ENCODE measurements around the gene ARHGAP18. TPM values are rescaled to one million over a fixed set of nuclear protein-coding genes. Genes with fewer than 3 reads are reported as not detected.

The ARHGAP18 gene
- total RNA-seq, 1 donor from 2014 or later, result 3.9 TPM

- Histone ChIP-seq H3K79me2 (ENCODE audit: low read depth) (no peaks in the 10 kb centered on the region), H3K27ac (no peak overlapping the region), H3K36me3 (no peaks in the 10 kb centered on the region), H3K27me3 (no peaks in the 10 kb centered on the region), H3K9ac (no peak overlapping the region), H4K20me1 (ENCODE audit: low read depth) (no peaks in the 10 kb centered on the region), H3K4me2 (no peak overlapping the region), H3K4me1 (peaks cover 20% of the 10 kb centered on the region), H3K9me3 (ENCODE audit: low read depth) (no peaks in the 10 kb centered on the region), H3K4me3 (no peak overlapping the region), H3F3A (ENCODE audit: low read depth) (peaks cover 8% of the 10 kb centered on the region), H2AFZ (replicated peaks) (no peak overlapping the region)
- Mint-ChIP-seq H3K4me1 (peaks cover 20% of the 10 kb centered on the region), H3K27ac (no peak overlapping the region), H3K9me3 (no peaks in the 10 kb centered on the region), H3K27me3 (ENCODE audit: insufficient read depth, low read depth) (peaks cover 3% of the 10 kb centered on the region), H3K4me3 (no peak overlapping the region), H3K36me3 (no peaks in the 10 kb centered on the region)
- no peak for DNase-seq (ENCODE audit: low spot score)
- no peak for TF ChIP-seq EZH2phosphoT487 (IDR thresholded peaks at IDR 0.05)
- TF ChIP-seq EZH2 (IDR thresholded peaks at IDR 0.05), result no peak
- TF ChIP-seq, protein P1, sequence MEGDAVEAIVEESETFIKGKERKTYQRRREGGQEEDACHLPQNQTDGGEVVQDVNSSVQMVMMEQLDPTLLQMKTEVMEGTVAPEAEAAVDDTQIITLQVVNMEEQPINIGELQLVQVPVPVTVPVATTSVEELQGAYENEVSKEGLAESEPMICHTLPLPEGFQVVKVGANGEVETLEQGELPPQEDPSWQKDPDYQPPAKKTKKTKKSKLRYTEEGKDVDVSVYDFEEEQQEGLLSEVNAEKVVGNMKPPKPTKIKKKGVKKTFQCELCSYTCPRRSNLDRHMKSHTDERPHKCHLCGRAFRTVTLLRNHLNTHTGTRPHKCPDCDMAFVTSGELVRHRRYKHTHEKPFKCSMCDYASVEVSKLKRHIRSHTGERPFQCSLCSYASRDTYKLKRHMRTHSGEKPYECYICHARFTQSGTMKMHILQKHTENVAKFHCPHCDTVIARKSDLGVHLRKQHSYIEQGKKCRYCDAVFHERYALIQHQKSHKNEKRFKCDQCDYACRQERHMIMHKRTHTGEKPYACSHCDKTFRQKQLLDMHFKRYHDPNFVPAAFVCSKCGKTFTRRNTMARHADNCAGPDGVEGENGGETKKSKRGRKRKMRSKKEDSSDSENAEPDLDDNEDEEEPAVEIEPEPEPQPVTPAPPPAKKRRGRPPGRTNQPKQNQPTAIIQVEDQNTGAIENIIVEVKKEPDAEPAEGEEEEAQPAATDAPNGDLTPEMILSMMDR (IDR thresholded peaks at IDR 0.05), result no peak
These were observed 5.3 kb downstream of the ARHGAP18 start for GRCh38 chr6:129704708-129705107.

- Histone ChIP-seq H3K27me3 (no peaks in the 10 kb centered on the region), H3K4me3 (no peak overlapping the region), H2AFZ (replicated peaks) (no peak overlapping the region), H3K4me1 (no peaks in the 10 kb centered on the region), H3K4me2 (no peak overlapping the region), H3K9ac (no peak overlapping the region), H3K27ac (no peak overlapping the region), H3K36me3 (no peaks in the 10 kb centered on the region), H3K9me3 (ENCODE audit: low read depth) (no peaks in the 10 kb centered on the region), H3K79me2 (ENCODE audit: low read depth) (no peaks in the 10 kb centered on the region), H3F3A (ENCODE audit: low read depth) (no peaks in the 10 kb centered on the region), H4K20me1 (ENCODE audit: low read depth) (no peaks in the 10 kb centered on the region)
- TF ChIP-seq, protein P1 (IDR thresholded peaks at IDR 0.05), result no peak
- no peak for TF ChIP-seq EZH2 (IDR thresholded peaks at IDR 0.05)
- TF ChIP-seq EZH2phosphoT487 (IDR thresholded peaks at IDR 0.05), result no peak
- no peaks in the 10 kb centered on the region for H3K9me3 Mint-ChIP-seq
- no peak overlapping the region for H3K27ac Mint-ChIP-seq
- no peaks in the 10 kb centered on the region for H3K4me1 Mint-ChIP-seq
- no peaks in the 10 kb centered on the region for H3K27me3 Mint-ChIP-seq (ENCODE audit: insufficient read depth, low read depth)
- DNase-seq (ENCODE audit: low spot score), result no peak
- H3K4me3 Mint-ChIP-seq, result no peak overlapping the region
- H3K36me3 Mint-ChIP-seq, result no peaks in the 10 kb centered on the region
These were observed 8.1 kb downstream of the ARHGAP18 start for GRCh38 chr6:129701721-129702455.

DNA sequence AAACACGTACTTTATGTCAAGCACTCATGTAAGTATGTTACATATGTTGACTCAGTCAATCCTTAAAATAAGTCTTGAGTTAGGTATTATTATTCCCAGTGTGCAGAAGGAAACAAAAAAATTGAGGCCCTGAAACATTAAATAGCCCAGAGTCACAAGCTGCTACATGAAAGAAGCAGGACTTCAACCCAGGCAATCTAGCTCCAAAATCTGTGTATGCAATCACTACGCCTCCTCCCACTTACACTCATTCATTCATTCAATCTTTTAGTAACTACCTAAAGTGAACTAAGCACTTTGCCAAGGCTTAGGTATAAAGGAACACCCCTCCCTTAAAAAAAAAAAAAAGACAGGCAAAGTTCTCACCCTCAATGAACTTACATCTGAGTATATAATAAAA lies 9.3 kb downstream of the ARHGAP18 start:
- H3K4me3 ChIP-seq, result no peak overlapping the region
- no peaks in the 10 kb centered on the region for H3F3A ChIP-seq (ENCODE audit: low read depth)
- TF ChIP-seq EZH2 (IDR thresholded peaks at IDR 0.05) (no peak), EZH2phosphoT487 (IDR thresholded peaks at IDR 0.05) (no peak)
- TF ChIP-seq, protein P1 (IDR thresholded peaks at IDR 0.05), result no peak
- no peaks in the 10 kb centered on the region for H4K20me1 ChIP-seq (ENCODE audit: low read depth)
- no peaks in the 10 kb centered on the region for H3K9me3 Mint-ChIP-seq
- no peak overlapping the region for H2AFZ ChIP-seq (replicated peaks)
- no peak overlapping the region for H3K27ac ChIP-seq
- no peaks in the 10 kb centered on the region for H3K79me2 ChIP-seq (ENCODE audit: low read depth)
- no peaks in the 10 kb centered on the region for H3K27me3 Mint-ChIP-seq (ENCODE audit: insufficient read depth, low read depth)
- H3K36me3 Mint-ChIP-seq, result no peaks in the 10 kb centered on the region
- no peak overlapping the region for H3K27ac Mint-ChIP-seq
- DNase-seq (ENCODE audit: low spot score), result no peak
- no peak overlapping the region for H3K4me3 Mint-ChIP-seq
- no peak overlapping the region for H3K9ac ChIP-seq
- no peaks in the 10 kb centered on the region for H3K27me3 ChIP-seq
- no peaks in the 10 kb centered on the region for H3K9me3 ChIP-seq (ENCODE audit: low read depth)
- H3K4me2 ChIP-seq, result no peak overlapping the region
- peaks cover 7% of the 10 kb centered on the region for H3K4me1 Mint-ChIP-seq
- no peaks in the 10 kb centered on the region for H3K36me3 ChIP-seq
- peaks cover 6% of the 10 kb centered on the region for H3K4me1 ChIP-seq

All from neural progenitor cell (in vitro differentiated cells).